ENCODE measurements around the gene DRG2. TPM values are rescaled to one million over a fixed set of nuclear protein-coding genes. Genes with fewer than 3 reads are reported as not detected.

The DRG2 gene
- polyA plus RNA-seq, 3 donors, result 26.9 to 36.1 (median 32.0) TPM

DNA sequence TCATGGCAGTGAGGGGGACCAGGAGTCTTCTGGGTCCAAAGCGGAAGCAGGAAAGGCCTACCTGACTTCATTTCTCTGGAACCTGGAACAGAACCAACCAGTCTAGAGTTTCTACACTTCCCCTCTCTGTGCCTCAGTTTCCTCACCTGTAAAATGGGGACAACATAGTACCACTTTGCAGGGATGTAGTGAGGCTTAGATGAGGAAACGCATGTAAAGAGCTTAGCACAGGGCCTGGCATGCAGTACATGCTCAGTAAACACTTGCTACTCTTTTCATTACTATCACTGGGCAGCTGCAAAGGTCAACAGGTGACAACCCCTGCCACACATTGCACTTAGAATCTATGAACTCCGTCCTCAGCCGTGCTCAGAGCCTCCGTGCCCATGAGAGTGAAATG, 45.0 kb downstream of the DRG2 start:
- no peaks in the 10 kb centered on the region for H3K4me1 ChIP-seq (ENCODE audit: control insufficient read depth in 1 of 2, insufficient read depth in 2 of 2, low read length in 2 of 2)
- no peaks in the 10 kb centered on the region for H3K36me3 ChIP-seq (replicated peaks in 1 of 2; ENCODE audit: control insufficient read depth in 1 of 2, insufficient read depth in 2 of 2, low read length in 2 of 2)
- no peaks in the 10 kb centered on the region for H3K4me1 Mint-ChIP-seq
- intact Hi-C loops (cut with micrococcal nuclease), result no loop called here
- no peak overlapping the region for H3K4me3 ChIP-seq (replicated peaks in 1 of 3; ENCODE audit: low read depth in 2 of 3, low read length in 3 of 3)
- no peaks in the 10 kb centered on the region for H3K27me3 ChIP-seq (ENCODE audit: control insufficient read depth in 2 of 2, insufficient read depth in 2 of 2, low read length in 2 of 2)
- no peak overlapping the region for H3K9ac ChIP-seq (ENCODE audit: insufficient read depth, low read length, poor library complexity, severe bottlenecking)
- no peaks in the 10 kb centered on the region for H4K20me1 ChIP-seq (ENCODE audit: insufficient read depth, low read length)
- H2AFZ ChIP-seq (ENCODE audit: insufficient read depth, low read depth, low read length, poor library complexity, severe bottlenecking), result no peak overlapping the region
- no peak for DNase-seq
- no peaks in the 10 kb centered on the region for H3K36me3 Mint-ChIP-seq
- 93% methylated on average over 5 of the region's 5 CpGs for WGBS (ENCODE audit: insufficient coverage)
- H3K27ac ChIP-seq (ENCODE audit: low read depth in 1 of 2, low read length in 2 of 2), result no peak overlapping the region
- H3K27me3 Mint-ChIP-seq (ENCODE audit: low read depth in 3 of 3), result peaks cover 2 to 8% (median 4%) of the 10 kb centered on the region in 3 donors
- no peaks in the 10 kb centered on the region for H3K9me3 Mint-ChIP-seq
- H3K4me2 ChIP-seq (replicated peaks; ENCODE audit: extremely low read depth, low read length, poor library complexity, severe bottlenecking), result no peak overlapping the region
- no peaks in the 10 kb centered on the region for H3K79me2 ChIP-seq (ENCODE audit: insufficient read depth, low read length)
- TF ChIP-seq, protein P1, sequence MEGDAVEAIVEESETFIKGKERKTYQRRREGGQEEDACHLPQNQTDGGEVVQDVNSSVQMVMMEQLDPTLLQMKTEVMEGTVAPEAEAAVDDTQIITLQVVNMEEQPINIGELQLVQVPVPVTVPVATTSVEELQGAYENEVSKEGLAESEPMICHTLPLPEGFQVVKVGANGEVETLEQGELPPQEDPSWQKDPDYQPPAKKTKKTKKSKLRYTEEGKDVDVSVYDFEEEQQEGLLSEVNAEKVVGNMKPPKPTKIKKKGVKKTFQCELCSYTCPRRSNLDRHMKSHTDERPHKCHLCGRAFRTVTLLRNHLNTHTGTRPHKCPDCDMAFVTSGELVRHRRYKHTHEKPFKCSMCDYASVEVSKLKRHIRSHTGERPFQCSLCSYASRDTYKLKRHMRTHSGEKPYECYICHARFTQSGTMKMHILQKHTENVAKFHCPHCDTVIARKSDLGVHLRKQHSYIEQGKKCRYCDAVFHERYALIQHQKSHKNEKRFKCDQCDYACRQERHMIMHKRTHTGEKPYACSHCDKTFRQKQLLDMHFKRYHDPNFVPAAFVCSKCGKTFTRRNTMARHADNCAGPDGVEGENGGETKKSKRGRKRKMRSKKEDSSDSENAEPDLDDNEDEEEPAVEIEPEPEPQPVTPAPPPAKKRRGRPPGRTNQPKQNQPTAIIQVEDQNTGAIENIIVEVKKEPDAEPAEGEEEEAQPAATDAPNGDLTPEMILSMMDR (IDR thresholded peaks at IDR 0.05), result no peak
- no peak overlapping the region for H3K27ac Mint-ChIP-seq
- no peak overlapping the region for H3K4me3 Mint-ChIP-seq
- H3K9me3 ChIP-seq (replicated peaks in 1 of 2; ENCODE audit: control insufficient read depth in 1 of 2, insufficient read depth in 1 of 2, low read length in 2 of 2), result no peaks in the 10 kb centered on the region

DNA sequence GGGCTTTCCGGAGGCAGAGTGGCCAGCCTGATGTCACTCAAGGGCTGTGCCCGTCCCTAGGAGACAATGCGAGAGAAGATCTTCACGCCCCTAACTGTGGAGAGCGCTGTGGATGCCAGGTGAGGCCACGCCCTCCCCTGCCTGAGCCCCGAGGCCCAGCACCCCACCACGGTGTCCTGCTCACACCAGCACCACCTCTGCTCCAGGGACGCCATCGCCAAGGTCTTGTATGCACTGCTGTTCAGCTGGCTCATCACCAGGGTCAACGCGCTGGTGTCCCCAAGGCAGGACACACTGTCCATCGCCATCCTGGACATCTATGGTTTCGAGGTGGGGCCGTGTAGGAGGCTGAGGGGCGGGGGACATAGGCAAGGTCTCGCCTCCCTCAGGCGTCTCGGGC, 48.6 kb downstream of the DRG2 start:
- H3K9me3 Mint-ChIP-seq, result no peaks in the 10 kb centered on the region
- DNase-seq, result no peak
- no peak overlapping the region for H3K4me2 ChIP-seq (replicated peaks; ENCODE audit: extremely low read depth, low read length, poor library complexity, severe bottlenecking)
- no peaks in the 10 kb centered on the region for H4K20me1 ChIP-seq (ENCODE audit: insufficient read depth, low read length)
- no peak overlapping the region for H2AFZ ChIP-seq (ENCODE audit: insufficient read depth, low read depth, low read length, poor library complexity, severe bottlenecking)
- H3K27ac Mint-ChIP-seq, result no peak overlapping the region
- H3K36me3 ChIP-seq (replicated peaks in 1 of 2; ENCODE audit: control insufficient read depth in 1 of 2, insufficient read depth in 2 of 2, low read length in 2 of 2), result no peaks in the 10 kb centered on the region
- no peaks in the 10 kb centered on the region for H3K4me1 Mint-ChIP-seq
- no peak overlapping the region for H3K27ac ChIP-seq (ENCODE audit: low read depth in 1 of 2, low read length in 2 of 2)
- H3K4me3 Mint-ChIP-seq, result no peak overlapping the region
- H3K9me3 ChIP-seq (replicated peaks in 1 of 2; ENCODE audit: control insufficient read depth in 1 of 2, insufficient read depth in 1 of 2, low read length in 2 of 2), result no peaks in the 10 kb centered on the region
- no peaks in the 10 kb centered on the region for H3K79me2 ChIP-seq (ENCODE audit: insufficient read depth, low read length)
- no peaks in the 10 kb centered on the region for H3K4me1 ChIP-seq (ENCODE audit: control insufficient read depth in 1 of 2, insufficient read depth in 2 of 2, low read length in 2 of 2)
- H3K36me3 Mint-ChIP-seq, result no peaks in the 10 kb centered on the region
- WGBS (ENCODE audit: insufficient coverage), result 87% methylated on average over 17 of the region's 19 CpGs
- intact Hi-C loops (cut with micrococcal nuclease), result no loop called here
- H3K27me3 Mint-ChIP-seq (ENCODE audit: low read depth in 3 of 3), result peaks cover 3 to 7% (median 5%) of the 10 kb centered on the region in 3 donors
- no peak overlapping the region for H3K9ac ChIP-seq (ENCODE audit: insufficient read depth, low read length, poor library complexity, severe bottlenecking)
- H3K4me3 ChIP-seq (replicated peaks in 1 of 3; ENCODE audit: low read depth in 2 of 3, low read length in 3 of 3), result no peak overlapping the region
- no peaks in the 10 kb centered on the region for H3K27me3 ChIP-seq (ENCODE audit: control insufficient read depth in 2 of 2, insufficient read depth in 2 of 2, low read length in 2 of 2)
- TF ChIP-seq, protein P1 (IDR thresholded peaks at IDR 0.05), result no peak

Data from CD14-positive monocyte (primary cell).